SK-N-MC (cell line): Measurements from ENCODE around the gene MTFP1.

ENCODE experiments used
- DNase-seq: peaks from one replicate; pipeline ENCODE4 v3.0.0-alpha.2; 2011; ENCODE audit warnings: low read depth, low spot score
- H3K27ac ChIP-seq: fragments of 200-600 bp; sonication (generic); 2 replicates; pipeline ENCODE4 v1.5.1; 2016; ENCODE audit warnings: mixed run types
- H3K36me3 ChIP-seq: fragments of 200-600 bp; sonication (generic); 2 replicates; pipeline ENCODE4 v1.6.1; 2017; ENCODE audit warnings: antibody characterized with exemption, low read length, mixed read lengths; ENCODE audit not compliant: insufficient read depth
- H3K4me3 ChIP-seq: fragments of 200-600 bp; sonication (generic); 2 replicates; pipeline ENCODE4 v1.5.1; 2016
- H3K9ac ChIP-seq: fragments of 200-600 bp; sonication (generic); 2 replicates; pipeline ENCODE4 v1.8.0; 2017; ENCODE audit warnings: mixed run types, mixed read lengths; ENCODE audit not compliant: insufficient read length
- H3K9me3 ChIP-seq: fragments of 200-600 bp; sonication (generic); 2 replicates; pipeline ENCODE4 v1.6.1; 2017; ENCODE audit warnings: low read depth, mild to moderate bottlenecking, antibody characterized with exemption, low read length, moderate library complexity, mixed read lengths
- EZH2 ChIP-seq: fragments of 200-600 bp; sonication (generic); IDR thresholded peaks from one replicate; pipeline ENCODE4 v1.6.1; 2017; ENCODE audit warnings: antibody characterized with exemption
- FOXP2 ChIP-seq: optimal IDR thresholded peaks from 2 replicates; pipeline ENCODE3; 2011; ENCODE audit warnings: mild to moderate bottlenecking, moderate library complexity; ENCODE audit not compliant: insufficient read depth; ENCODE audit errors: extremely low read length, control extremely low read depth
- POLR2AphosphoS5 ChIP-seq: IDR thresholded peaks from 2 replicates; pipeline ENCODE4 v1.6.1; 2012; ENCODE audit warnings: mild to moderate bottlenecking, low read depth, low read length, borderline replicate concordance

The MTFP1 gene

GRCh38 chr22:30425616-30426387 is at the start of gene MTFP1:
Gene MTFP1 (plus strand): TSS chr22:30425768. CDS start chr22:30425880, 112 bp downstream.
- TF ChIP-seq EZH2 (no peak), POLR2AphosphoS5 (peak; percentile 67)
- no peak for DNase-seq
- H3K9me3 ChIP-seq = no peaks in the 10 kb centered on the region
- peak within 1 kb of the TSS; percentile 85 for H3K9ac ChIP-seq
- peak within 1 kb of the TSS; percentile 86 for H3K27ac ChIP-seq
- H3K4me3 ChIP-seq = peak within 1 kb of the TSS; percentile 98
- peaks cover 9% of the 10 kb centered on the region; the same call in 1 of the 2 replicates for H3K36me3 ChIP-seq

GRCh38 chr22:30380011-30380410 is 45.6 kb upstream of the MTFP1 start:
- TF ChIP-seq FOXP2 (no peak), POLR2AphosphoS5 (no peak), EZH2 (no peak)
- Histone ChIP-seq H3K9me3 (no peaks in the 10 kb centered on the region), H3K9ac (no peak overlapping the region), H3K4me3 (no peak overlapping the region), H3K27ac (no peak overlapping the region), H3K36me3 (no peaks in the 10 kb centered on the region)
- no peak for DNase-seq

GRCh38 chr22:30381264-30381663 is 44.3 kb upstream of the MTFP1 start:
- no peak overlapping the region for H3K4me3 ChIP-seq
- no peak overlapping the region for H3K9ac ChIP-seq
- DNase-seq = no peak
- no peaks in the 10 kb centered on the region for H3K9me3 ChIP-seq
- H3K27ac ChIP-seq = no peak overlapping the region
- no peak for TF ChIP-seq FOXP2
- no peak for TF ChIP-seq EZH2
- TF ChIP-seq POLR2AphosphoS5 = no peak
- H3K36me3 ChIP-seq = no peaks in the 10 kb centered on the region

- Histone ChIP-seq H3K36me3 (no peaks in the 10 kb centered on the region), H3K27ac (no peak overlapping the region), H3K9me3 (no peaks in the 10 kb centered on the region), H3K9ac (no peak overlapping the region), H3K4me3 (no peak overlapping the region)
- no peak for TF ChIP-seq EZH2
- no peak for TF ChIP-seq POLR2AphosphoS5
- TF ChIP-seq FOXP2 = no peak
- no peak for DNase-seq
These were observed 43.2 kb upstream of the MTFP1 start for GRCh38 chr22:30382340-30382739.

GRCh38 chr22:30383061-30383460 is 42.5 kb upstream of the MTFP1 start:
- Histone ChIP-seq H3K9me3 (no peaks in the 10 kb centered on the region), H3K27ac (no peak overlapping the region), H3K9ac (no peak overlapping the region), H3K4me3 (no peak overlapping the region), H3K36me3 (no peaks in the 10 kb centered on the region)
- no peak for DNase-seq
- TF ChIP-seq POLR2AphosphoS5 (no peak), EZH2 (no peak), FOXP2 (no peak)

GRCh38 chr22:30385942-30386341 is 39.6 kb upstream of the MTFP1 start:
- Histone ChIP-seq H3K36me3 (no peaks in the 10 kb centered on the region), H3K9me3 (no peaks in the 10 kb centered on the region), H3K9ac (no peak overlapping the region), H3K4me3 (no peak overlapping the region), H3K27ac (no peak overlapping the region)
- TF ChIP-seq EZH2 (no peak), FOXP2 (no peak), POLR2AphosphoS5 (no peak)
- DNase-seq = no peak

- H3K9me3 ChIP-seq = no peaks in the 10 kb centered on the region
- no peak overlapping the region for H3K9ac ChIP-seq
- H3K4me3 ChIP-seq = peak overlapping the region; percentile 67
- no peak for TF ChIP-seq POLR2AphosphoS5
- no peak for TF ChIP-seq FOXP2
- no peak for TF ChIP-seq EZH2
- DNase-seq = no peak
- no peaks in the 10 kb centered on the region for H3K36me3 ChIP-seq
- no peak overlapping the region for H3K27ac ChIP-seq
These were observed 39.0 kb upstream of the MTFP1 start for GRCh38 chr22:30386608-30386959.

GRCh38 chr22:30386960-30387827 is 38.4 kb upstream of the MTFP1 start, which contains the start of gene RNF215:
Gene RNF215 (minus strand): TSS chr22:30387411. CDS start chr22:30387313, 98 bp downstream.
- Histone ChIP-seq H3K4me3 (peak within 1 kb of the TSS; percentile 67), H3K9ac (no peak within 1 kb of the TSS), H3K9me3 (no peaks in the 10 kb centered on the region), H3K36me3 (no peaks in the 10 kb centered on the region), H3K27ac (no peak within 1 kb of the TSS)
- no peak for TF ChIP-seq POLR2AphosphoS5
- DNase-seq = no peak
